Adrenal gland (tissue), 12 donors: ENCODE results near the gene FCRLA. TPM values are rescaled to one million over a fixed set of nuclear protein-coding genes. Genes with fewer than 3 reads are reported as not detected.
"Not testable (repeated sequence)": the region's sequence is repeated elsewhere in the genome, so short reads cannot be mapped to it uniquely, and the experiment has no call there.

Experiments used
- DNase-seq, 7 donors: peaks; one replicate each; pipeline ENCODE4 v3.0.0-alpha.2; 2019 to 2020
- H3K27ac ChIP-seq, 5 donors: fragments of 200-600 bp; sonication (generic) in 4 of 5; 1 replicate in 3 of 5; 2 replicates in 2 of 5; pipeline versions ENCODE4 v1.5.1 to v1.8.0; 2016 to 2020; ENCODE audit warnings: mild to moderate bottlenecking in 1 of 5
- H3K27me3 ChIP-seq: fragments of 200-600 bp; 2 replicates; pipeline ENCODE4 v1.8.0; 2021
- H3K36me3 ChIP-seq, 2 donors: fragments of 200-600 bp; replicated peaks in 1 of 2; 1 replicate in 1 of 2; 2 replicates in 1 of 2; pipeline versions ENCODE4 v1.5.1 to v1.8.0; 2018 to 2022
- H3K4me1 ChIP-seq, 2 donors: fragments of 200-600 bp; replicated peaks in 1 of 2; 1 replicate in 1 of 2; 2 replicates in 1 of 2; pipeline versions ENCODE4 v1.5.1 to v1.8.0; 2018 to 2021
- H3K4me3 ChIP-seq, 4 donors: fragments of 200-600 bp; sonication (generic) in 3 of 4; one replicate each; pipeline ENCODE4 v1.5.1; 2016 to 2018
- H3K9me3 ChIP-seq, 3 donors: fragments of 200-600 bp; sonication (generic) in 1 of 3; replicated peaks in 1 of 3; 1 replicate in 2 of 3; 2 replicates in 1 of 3; pipeline versions ENCODE4 v1.5.1 to v1.8.0; 2016 to 2021
- CTCF ChIP-seq, 6 experiments: fragments of 450-650 bp in 4 of 6; fragments of 200-600 bp in 2 of 6; sonication (generic) in 1 of 6; IDR thresholded peaks; 1 replicate in 5 of 6; 2 replicates in 1 of 6; pipeline versions ENCODE4 v1.5.1 to v1.8.0; 2016 to 2021; ENCODE audit warnings: antibody characterized with exemption in 6 of 6, mild to moderate bottlenecking in 2 of 6, moderate library complexity in 1 of 6
- POLR2A ChIP-seq, 2 donors: fragments of 450-650 bp; IDR thresholded peaks; one replicate each; pipeline ENCODE4 v1.6.1; 2017; ENCODE audit warnings: antibody characterized with exemption in 2 of 2, mild to moderate bottlenecking in 2 of 2, moderate library complexity in 1 of 2
- WGBS, 4 donors: extraction: QIAGEN DNeasy Blood & Tissue Kit in 2 of 4; methylation state at CpG; one replicate each; pipeline versions ENCODE4 v1.1.5 to v1.1.7; 2013 to 2017; 5-methylcytosine and 5-hydroxymethylcytosine counted together
- intact Hi-C, 2 donors: fragments of 100-400 bp; cut with DNase I; formaldehyde crosslinking; loops; one replicate each; pipeline versions ENCODE4 v1.14.1 to v1.15.0; 2022 to 2023
- polyA plus RNA-seq, 3 donors: library from polyadenylated mRNA; stranded (reverse); fragments of 200-250 nt in 2 of 3; fragments of 350-450 nt in 1 of 3; fragmentation: Illumina TruSeq in 1 of 3; extraction: RNeasy Lipid Tissue Mini Kit (QIAGEN cat#74804) in 1 of 3; gene quantifications; one replicate each; pipeline ENCODE4 v1.2.3, GENCODE V29; 2013 to 2014
- total RNA-seq, 9 donors: library from RNA; depleted of rRNA in 4 of 9; stranded (reverse); fragments of >200 nt in 4 of 9; fragments of 120-200 nt in 1 of 9; fragmentation: NEBNext Ultra II Directional in 1 of 9; extraction: Animal tissue kit (Norgen Biotek cat#: 25700) in 1 of 9; gene quantifications; one replicate each; pipeline versions ENCODE4 v1.1.0 to v1.2.4, GENCODE V29; 2013 to 2023
- donor health status: healthy with polysubstance abuse.
- donor health status: Bipolar disorder and iron deficiency.
- donor health status: DM: yes; HTN: yes; CAD: no.
- donor health status: DM: no; HTN: no; CAD: no.
- donor health status: DM: no; HTN: no; CAD: no.
- donor health status: DM: yes; HTN: yes; CAD: no.

Gene FCRLA
- total and polyA plus RNA-seq, 12 donors: 0.03 to 28.0 (median 0.22) TPM; not detected in 6

- Histone ChIP-seq H3K4me3 (no peak overlapping the region), H3K9me3 (no peaks in the 10 kb centered on the region), H3K4me1 (no peaks in the 10 kb centered on the region), H3K36me3 (no peaks in the 10 kb centered on the region), H3K27ac (no peak overlapping the region), H3K27me3 (no peaks in the 10 kb centered on the region)
- 51 to 70% (median 60%) methylated on average over 3 of the region's 3 CpGs for WGBS, 4 donors
- intact Hi-C loops: no loop called here
- no peak for TF ChIP-seq POLR2A (IDR thresholded peaks at IDR 0.05)
- no peak for TF ChIP-seq CTCF (IDR thresholded peaks at IDR 0.05)
- DNase-seq: no peak
Observed at GRCh38 chr1:161681879-161682278, 25.1 kb upstream of the FCRLA start.

- Histone ChIP-seq H3K27ac (no peak overlapping the region), H3K27me3 (peaks cover 5% of the 10 kb centered on the region), H3K4me1 (no peaks in the 10 kb centered on the region), H3K4me3 (no peak overlapping the region), H3K36me3 (no peaks in the 10 kb centered on the region), H3K9me3 (no peaks in the 10 kb centered on the region)
- DNase-seq: no peak
- 60 to 74% (median 71%) methylated on average over 3 of the region's 3 CpGs for WGBS, 4 donors
- intact Hi-C loops: no loop called here
- TF ChIP-seq CTCF (IDR thresholded peaks at IDR 0.05): no peak
- no peak for TF ChIP-seq POLR2A (IDR thresholded peaks at IDR 0.05)
Observed at GRCh38 chr1:161688946-161689345, 18.1 kb upstream of the FCRLA start.

GRCh38 chr1:161691846-161692245 lies 15.2 kb upstream of the FCRLA start:
- no peaks in the 10 kb centered on the region for H3K4me1 ChIP-seq
- no peak for DNase-seq
- H3K36me3 ChIP-seq: no peaks in the 10 kb centered on the region
- intact Hi-C loops: no loop called here
- H3K27me3 ChIP-seq: peaks cover 5% of the 10 kb centered on the region
- WGBS, 4 donors: 72 to 79% (median 77%) methylated on average over 3 of the region's 3 CpGs
- no peak overlapping the region for H3K4me3 ChIP-seq
- TF ChIP-seq POLR2A (IDR thresholded peaks at IDR 0.05): no peak
- no peak for TF ChIP-seq CTCF (IDR thresholded peaks at IDR 0.05)
- no peaks in the 10 kb centered on the region for H3K9me3 ChIP-seq
- no peak overlapping the region for H3K27ac ChIP-seq

GRCh38 chr1:161693020-161693712 lies 13.9 kb upstream of the FCRLA start:
- 72 to 87% (median 80%) methylated on average over 6 to 14 of the region's 14 CpGs for WGBS, 4 donors
- H3K9me3 ChIP-seq, intact Hi-C loops, DNase-seq, H3K36me3 ChIP-seq, H3K27me3 ChIP-seq, H3K4me3 ChIP-seq, H3K27ac ChIP-seq, H3K4me1 ChIP-seq: not testable (repeated sequence)

GRCh38 chr1:161698302-161698701 lies 8.7 kb upstream of the FCRLA start:
- H3K36me3 ChIP-seq, H3K4me1 ChIP-seq, H3K27me3 ChIP-seq, H3K9me3 ChIP-seq, H3K27ac ChIP-seq, H3K4me3 ChIP-seq, intact Hi-C loops, DNase-seq: not testable (repeated sequence)
- WGBS, 4 donors: 75 to 85% (median 79%) methylated on average over 2 of the region's 2 CpGs
